ENCODE data around the gene LDLRAD4. TPM values are rescaled to one million over a fixed set of nuclear protein-coding genes. Genes with fewer than 3 reads are reported as not detected.

LDLRAD4 gene
- polyA plus RNA-seq, 1 of the 3 experiments (the other 2 are of a cell fraction), result 0.16 TPM

DNA sequence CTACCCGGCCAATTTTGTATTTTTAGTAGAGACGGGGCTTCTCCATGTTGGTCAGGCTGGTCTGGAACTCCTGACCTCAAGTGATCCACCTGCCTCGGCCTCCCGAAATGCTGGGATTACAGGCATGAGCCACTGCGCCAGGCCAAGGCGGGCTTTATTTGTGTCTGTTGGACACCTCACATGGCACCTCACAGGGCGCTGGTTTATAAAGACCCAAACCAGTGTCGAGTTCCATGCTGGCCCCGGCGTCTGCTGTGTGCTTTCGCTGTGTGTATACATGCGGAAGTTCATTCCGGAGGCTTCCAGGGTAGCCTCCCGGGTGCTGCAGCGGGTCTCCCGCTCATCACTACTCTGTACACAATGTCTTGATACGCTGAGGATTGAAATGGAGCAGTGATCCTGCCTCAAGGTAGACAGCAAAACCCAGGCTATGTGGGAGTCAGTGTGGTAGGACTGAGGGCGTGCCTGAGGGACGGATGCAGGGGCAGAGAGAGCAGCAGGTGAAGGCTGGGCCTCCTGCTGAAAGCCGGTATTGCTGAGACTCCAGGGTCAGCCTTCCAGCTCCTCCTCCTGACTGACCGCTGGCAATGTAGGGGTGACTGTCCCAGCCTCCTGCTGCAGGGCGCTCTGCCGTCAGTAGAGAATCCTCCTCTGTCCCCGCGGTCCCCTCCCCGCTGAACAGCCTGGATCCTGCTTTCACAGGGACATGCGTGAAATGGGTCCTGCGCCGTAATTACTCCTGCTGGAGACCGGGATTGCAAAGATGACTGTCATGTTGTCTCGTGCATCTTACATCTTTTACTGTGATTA lies 22.7 kb downstream of the LDLRAD4 start:
- Histone ChIP-seq H3K27ac (ENCODE audit: low read depth in 2 of 2, low read length in 1 of 2) (no peak overlapping the region), H3K36me3 (replicated peaks in 1 of 2; ENCODE audit: control insufficient read depth in 1 of 2, insufficient read depth in 2 of 2, low read length in 1 of 2) (no peaks in the 10 kb centered on the region), H3K27me3 (ENCODE audit: insufficient read depth) (no peaks in the 10 kb centered on the region), H3K9ac (no peak overlapping the region), H3K9me3 (no peaks in the 10 kb centered on the region), H3K4me3 (ENCODE audit: low read depth in 2 of 2, low read length in 1 of 2) (no peak overlapping the region), H3K4me1 (ENCODE audit: control insufficient read depth in 1 of 2, insufficient read depth in 2 of 2, low read depth in 1 of 2, low read length in 1 of 2) (peaks cover 0 to 29% of the 10 kb centered on the region in 2 experiments; a peak in 1 of 4 replicates), H3F3A (replicated peaks; ENCODE audit: insufficient read depth) (no peaks in the 10 kb centered on the region), H3K79me2 (ENCODE audit: insufficient read depth) (no peaks in the 10 kb centered on the region), H2AFZ (ENCODE audit: low read depth) (no peak overlapping the region), H3K9me2 (no peaks in the 10 kb centered on the region), H4K20me1 (ENCODE audit: insufficient read depth) (no peaks in the 10 kb centered on the region), H3K4me2 (no peak overlapping the region)
- ChIA-PET CTCF (no interaction called here), POLR2A (no interaction called here)
- WGBS (ENCODE audit: low lambda C conversion rate), result 78% methylated on average over 20 of the region's 31 CpGs
- DNase-seq, result no peak
- TF ChIP-seq RAD21 (IDR thresholded peaks at IDR 0.05; ENCODE audit: low read length), result no peak
- TF ChIP-seq POLR2AphosphoS5 (IDR thresholded peaks at IDR 0.05; ENCODE audit: low read depth, low read length), result no peak
- no peak for TF ChIP-seq GATA2 (CRISPR knock-in tag; IDR thresholded peaks at IDR 0.05)
- no peak for TF ChIP-seq PBX3 (IDR thresholded peaks at IDR 0.05)
- no peak for TF ChIP-seq USF2 (IDR thresholded peaks at IDR 0.05; ENCODE audit: borderline replicate concordance, low read depth, low read length)
- TF ChIP-seq MXI1 (IDR thresholded peaks at IDR 0.05; ENCODE audit: low read depth, low read length), result no peak
- no peak for TF ChIP-seq EZH2phosphoT487 (IDR thresholded peaks at IDR 0.05; ENCODE audit: borderline replicate concordance, low read depth)
- TF ChIP-seq, protein P1, sequence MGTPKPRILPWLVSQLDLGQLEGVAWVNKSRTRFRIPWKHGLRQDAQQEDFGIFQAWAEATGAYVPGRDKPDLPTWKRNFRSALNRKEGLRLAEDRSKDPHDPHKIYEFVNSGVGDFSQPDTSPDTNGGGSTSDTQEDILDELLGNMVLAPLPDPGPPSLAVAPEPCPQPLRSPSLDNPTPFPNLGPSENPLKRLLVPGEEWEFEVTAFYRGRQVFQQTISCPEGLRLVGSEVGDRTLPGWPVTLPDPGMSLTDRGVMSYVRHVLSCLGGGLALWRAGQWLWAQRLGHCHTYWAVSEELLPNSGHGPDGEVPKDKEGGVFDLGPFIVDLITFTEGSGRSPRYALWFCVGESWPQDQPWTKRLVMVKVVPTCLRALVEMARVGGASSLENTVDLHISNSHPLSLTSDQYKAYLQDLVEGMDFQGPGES (IDR thresholded peaks at IDR 0.05; ENCODE audit: low read depth, low read length), result no peak
- TF ChIP-seq MAX (IDR thresholded peaks at IDR 0.05; ENCODE audit: low read depth), result no peak
- TF ChIP-seq MEF2A (IDR thresholded peaks at IDR 0.05; ENCODE audit: borderline replicate concordance, low read depth), result no peak
- no peak for TF ChIP-seq JUND (IDR thresholded peaks at IDR 0.05)
- no peak for TF ChIP-seq ELF1 (IDR thresholded peaks at IDR 0.05)
- TF ChIP-seq ZBTB33 (IDR thresholded peaks at IDR 0.05; ENCODE audit: borderline replicate concordance, low read depth), result no peak
- no peak for TF ChIP-seq YY1 (IDR thresholded peaks at IDR 0.05; ENCODE audit: low read depth)
- TF ChIP-seq TAF1 (IDR thresholded peaks at IDR 0.05; ENCODE audit: borderline replicate concordance, low read depth, low read length), result no peak
- no peak for TF ChIP-seq FOSL2 (IDR thresholded peaks at IDR 0.05; ENCODE audit: borderline replicate concordance, low read depth)
- TF ChIP-seq EP300 (IDR thresholded peaks at IDR 0.05; ENCODE audit: borderline replicate concordance in 1 of 2, low read depth in 1 of 2, low read length in 1 of 2), result no peak
- TF ChIP-seq NFIC (IDR thresholded peaks at IDR 0.05; ENCODE audit: borderline replicate concordance), result no peak

Data from SK-N-SH (cell line).